CD14-positive monocyte (primary cell): ENCODE data around the gene ACVRL1. TPM values are rescaled to one million over a fixed set of nuclear protein-coding genes. Genes with fewer than 3 reads are reported as not detected.

Experiments used
- DNase-seq, 3 donors: peaks; one replicate each; pipeline ENCODE4 v3.0.0-alpha.2; 2011 to 2022
- H2AFZ ChIP-seq: 2 replicates; pipeline ENCODE4 v1.6.0; 2012; ENCODE audit warnings: mild to moderate bottlenecking, low read depth, low read length, inconsistent platforms; ENCODE audit not compliant: insufficient read depth, poor library complexity, severe bottlenecking
- H3K27ac ChIP-seq, 2 donors: 1 replicate in 1 of 2; 2 replicates in 1 of 2; pipeline ENCODE4 v1.5.1; 2012 to 2013; ENCODE audit warnings: low read length in 2 of 2, control low read depth in 1 of 2, inconsistent platforms in 1 of 2, low read depth in 1 of 2, mild to moderate bottlenecking in 1 of 2
- H3K27me3 ChIP-seq, 2 donors: one replicate each; pipeline versions ENCODE4 v1.6.0 to v1.6.1; 2011 to 2013; ENCODE audit warnings: low read length in 2 of 2; ENCODE audit not compliant: control insufficient read depth in 2 of 2, insufficient read depth in 2 of 2
- H3K36me3 ChIP-seq, 2 donors: replicated peaks in 1 of 2; 1 replicate in 1 of 2; 2 replicates in 1 of 2; pipeline versions ENCODE4 v1.5.1 to v1.6.1; 2012 to 2013; ENCODE audit warnings: low read length in 2 of 2, control low read depth in 1 of 2, inconsistent platforms in 1 of 2, mild to moderate bottlenecking in 1 of 2; ENCODE audit not compliant: insufficient read depth in 2 of 2, control insufficient read depth in 1 of 2
- H3K4me1 ChIP-seq, 2 donors: 1 replicate in 1 of 2; 2 replicates in 1 of 2; pipeline versions ENCODE4 v1.5.1 to v1.6.1; 2012 to 2013; ENCODE audit warnings: low read length in 2 of 2, control low read depth in 1 of 2, inconsistent platforms in 1 of 2, mild to moderate bottlenecking in 1 of 2, moderate library complexity in 1 of 2; ENCODE audit not compliant: insufficient read depth in 2 of 2, control insufficient read depth in 1 of 2
- H3K4me2 ChIP-seq: replicated peaks from 2 replicates; pipeline ENCODE3; 2012; ENCODE audit warnings: low read length, moderate library complexity, mild to moderate bottlenecking; ENCODE audit not compliant: poor library complexity, severe bottlenecking; ENCODE audit errors: extremely low read depth
- H3K4me3 ChIP-seq, 3 experiments: fragments of 200-600 bp in 1 of 3; sonication (generic) in 1 of 3; replicated peaks in 1 of 3; 1 replicate in 2 of 3; 2 replicates in 1 of 3; pipeline ENCODE4 v1.5.1; 2011 to 2013; ENCODE audit warnings: low read length in 3 of 3, mild to moderate bottlenecking in 3 of 3, control low read depth in 2 of 3, low read depth in 2 of 3, inconsistent platforms in 1 of 3, moderate library complexity in 1 of 3
- H3K79me2 ChIP-seq: 2 replicates; pipeline ENCODE4 v1.6.0; 2012; ENCODE audit warnings: mild to moderate bottlenecking, control low read depth, inconsistent platforms, low read length, moderate library complexity; ENCODE audit not compliant: insufficient read depth
- H3K9ac ChIP-seq: 2 replicates; pipeline ENCODE4 v1.6.0; 2017; ENCODE audit warnings: low read length, mild to moderate bottlenecking; ENCODE audit not compliant: insufficient read depth, poor library complexity, severe bottlenecking
- H3K9me3 ChIP-seq, 2 donors: replicated peaks in 1 of 2; 1 replicate in 1 of 2; 2 replicates in 1 of 2; pipeline versions ENCODE4 v1.5.1 to v1.6.1; 2012 to 2013; ENCODE audit warnings: low read length in 2 of 2, control low read depth in 1 of 2; ENCODE audit not compliant: control insufficient read depth in 1 of 2, insufficient read depth in 1 of 2
- H4K20me1 ChIP-seq: 2 replicates; pipeline ENCODE4 v1.6.0; 2012; ENCODE audit warnings: mild to moderate bottlenecking, low read length, control low read depth, moderate library complexity; ENCODE audit not compliant: insufficient read depth
- H3K27ac Mint-ChIP-seq, 7 donors: one replicate each; pipeline ENCODE4 v1.8.0; 2020; ENCODE audit warnings: mild to moderate bottlenecking in 7 of 7, mixed read lengths in 7 of 7, moderate library complexity in 6 of 7, inconsistent platforms in 2 of 7
- H3K27me3 Mint-ChIP-seq, 3 donors: one replicate each; pipeline ENCODE4 v1.8.0; 2021 to 2022; ENCODE audit warnings: low read depth in 3 of 3, mild to moderate bottlenecking in 3 of 3, mixed read lengths in 3 of 3, moderate library complexity in 3 of 3, inconsistent platforms in 1 of 3
- H3K36me3 Mint-ChIP-seq, 2 donors: one replicate each; pipeline ENCODE4 v1.8.0; 2020; ENCODE audit warnings: mixed read lengths in 2 of 2, inconsistent platforms in 1 of 2, mild to moderate bottlenecking in 1 of 2
- H3K4me1 Mint-ChIP-seq: one replicate; pipeline ENCODE4 v1.8.0; 2020; ENCODE audit warnings: mild to moderate bottlenecking, mixed read lengths
- H3K4me3 Mint-ChIP-seq, 2 donors: one replicate each; pipeline ENCODE4 v1.8.0; 2020; ENCODE audit warnings: mild to moderate bottlenecking in 2 of 2, mixed read lengths in 2 of 2, moderate library complexity in 1 of 2
- H3K9me3 Mint-ChIP-seq, 7 donors: one replicate each; pipeline ENCODE4 v1.8.0; 2020 to 2022; ENCODE audit warnings: mixed read lengths in 7 of 7, mild to moderate bottlenecking in 6 of 7, moderate library complexity in 6 of 7, inconsistent platforms in 2 of 7
- WGBS: methylation state at CpG from one replicate; pipeline ENCODE4 v1.1.5; 2013; ENCODE audit warnings: missing lambda C conversion rate; ENCODE audit not compliant: insufficient coverage; 5-methylcytosine and 5-hydroxymethylcytosine counted together
- intact Hi-C, 2 donors: fragments of 100-400 bp; cut with micrococcal nuclease; formaldehyde crosslinking; loops; one replicate each; pipeline versions ENCODE4 v1.15.0 to v1.15.1; 2023
- polyA plus RNA-seq, 3 donors: library from polyadenylated mRNA; depleted of rRNA in 1 of 3; unstranded in 2 of 3; stranded (reverse) in 1 of 3; fragments of 300-500 nt in 2 of 3; fragments of >200 nt in 1 of 3; fragmentation: Illumina TruSeq in 2 of 3; gene quantifications; 1 replicate in 2 of 3; 2 replicates in 1 of 3; pipeline ENCODE4 v1.2.3, GENCODE V29; 2012 to 2021
- TF ChIP-seq, protein P1 (sequence below): fragments of 200-600 bp; IDR thresholded peaks from one replicate; pipeline ENCODE4 v1.8.0; 2022; ENCODE audit warnings: antibody characterized with exemption, mild to moderate bottlenecking

The ACVRL1 gene
- polyA plus RNA-seq, 3 donors, result 1.5 to 3.6 (median 2.0) TPM

DNA sequence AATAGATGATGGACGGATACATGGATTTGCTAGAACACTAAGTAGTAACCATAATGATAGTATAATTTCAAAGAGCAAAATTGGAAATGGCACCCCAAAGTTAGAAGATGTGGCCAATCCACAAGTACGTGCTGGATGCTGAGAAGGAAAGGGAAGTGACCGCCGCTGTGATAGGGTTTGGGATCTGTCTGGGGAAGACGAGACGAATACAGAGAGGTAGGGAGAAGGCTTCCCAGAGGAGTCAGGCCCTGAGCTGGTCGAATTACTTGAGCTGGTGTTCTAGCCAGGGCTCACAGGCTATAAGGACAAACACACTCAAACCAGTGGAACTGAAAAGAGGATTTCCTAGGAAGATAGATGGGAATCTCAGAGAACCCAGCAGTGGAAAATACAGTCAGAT lies 34.8 kb downstream of the ACVRL1 start:
- Histone ChIP-seq H3K27ac (no peak overlapping the region), H3K79me2 (no peaks in the 10 kb centered on the region), H4K20me1 (no peaks in the 10 kb centered on the region), H3K4me1 (no peaks in the 10 kb centered on the region), H3K27me3 (no peaks in the 10 kb centered on the region), H2AFZ (no peak overlapping the region), H3K36me3 (no peaks in the 10 kb centered on the region), H3K9me3 (peaks cover 11 to 12% of the 10 kb centered on the region in 2 donors), H3K9ac (no peak overlapping the region), H3K4me3 (no peak overlapping the region), H3K4me2 (no peak overlapping the region)
- no peak overlapping the region for H3K27ac Mint-ChIP-seq
- peaks cover 4% of the 10 kb centered on the region for H3K4me1 Mint-ChIP-seq
- TF ChIP-seq, protein P1, sequence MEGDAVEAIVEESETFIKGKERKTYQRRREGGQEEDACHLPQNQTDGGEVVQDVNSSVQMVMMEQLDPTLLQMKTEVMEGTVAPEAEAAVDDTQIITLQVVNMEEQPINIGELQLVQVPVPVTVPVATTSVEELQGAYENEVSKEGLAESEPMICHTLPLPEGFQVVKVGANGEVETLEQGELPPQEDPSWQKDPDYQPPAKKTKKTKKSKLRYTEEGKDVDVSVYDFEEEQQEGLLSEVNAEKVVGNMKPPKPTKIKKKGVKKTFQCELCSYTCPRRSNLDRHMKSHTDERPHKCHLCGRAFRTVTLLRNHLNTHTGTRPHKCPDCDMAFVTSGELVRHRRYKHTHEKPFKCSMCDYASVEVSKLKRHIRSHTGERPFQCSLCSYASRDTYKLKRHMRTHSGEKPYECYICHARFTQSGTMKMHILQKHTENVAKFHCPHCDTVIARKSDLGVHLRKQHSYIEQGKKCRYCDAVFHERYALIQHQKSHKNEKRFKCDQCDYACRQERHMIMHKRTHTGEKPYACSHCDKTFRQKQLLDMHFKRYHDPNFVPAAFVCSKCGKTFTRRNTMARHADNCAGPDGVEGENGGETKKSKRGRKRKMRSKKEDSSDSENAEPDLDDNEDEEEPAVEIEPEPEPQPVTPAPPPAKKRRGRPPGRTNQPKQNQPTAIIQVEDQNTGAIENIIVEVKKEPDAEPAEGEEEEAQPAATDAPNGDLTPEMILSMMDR, result no peak
- H3K36me3 Mint-ChIP-seq, result peaks cover 4 to 8% of the 10 kb centered on the region in 2 donors
- peaks cover 2 to 8% (median 8%) of the 10 kb centered on the region in 3 donors for H3K27me3 Mint-ChIP-seq
- DNase-seq, result no peak
- intact Hi-C loops, result no loop called here
- WGBS, result 95% methylated on average over 4 of the region's 7 CpGs
- peaks cover 15 to 24% (median 19%) of the 10 kb centered on the region in 7 donors for H3K9me3 Mint-ChIP-seq
- H3K4me3 Mint-ChIP-seq, result no peak overlapping the region

- no peaks in the 10 kb centered on the region for H3K79me2 ChIP-seq
- no peak overlapping the region for H3K27ac ChIP-seq
- peaks cover 15 to 24% (median 19%) of the 10 kb centered on the region in 7 donors for H3K9me3 Mint-ChIP-seq
- H3K27me3 ChIP-seq, result no peaks in the 10 kb centered on the region
- 100% methylated on average over 4 of the region's 6 CpGs for WGBS
- no peak overlapping the region for H2AFZ ChIP-seq
- no peaks in the 10 kb centered on the region for H3K36me3 ChIP-seq
- no peak overlapping the region for H3K4me2 ChIP-seq
- no peak overlapping the region for H3K4me3 ChIP-seq
- H3K9ac ChIP-seq, result no peak overlapping the region
- H3K27ac Mint-ChIP-seq, result no peak overlapping the region
- no peak overlapping the region for H3K4me3 Mint-ChIP-seq
- H3K9me3 ChIP-seq, result peaks cover 11 to 12% of the 10 kb centered on the region in 2 donors
- no peak for DNase-seq
- peaks cover 4% of the 10 kb centered on the region for H3K4me1 Mint-ChIP-seq
- peaks cover 4 to 8% of the 10 kb centered on the region in 2 donors for H3K36me3 Mint-ChIP-seq
- peaks cover 2 to 8% (median 8%) of the 10 kb centered on the region in 3 donors for H3K27me3 Mint-ChIP-seq
- H4K20me1 ChIP-seq, result no peaks in the 10 kb centered on the region
- intact Hi-C loops, result no loop called here
- no peaks in the 10 kb centered on the region for H3K4me1 ChIP-seq
- TF ChIP-seq, protein P1, result no peak
These were observed 35.2 kb downstream of the ACVRL1 start for GRCh38 chr12:51942501-51943000.
